Endothelial cell of umbilical vein (primary cell): ENCODE measurements around the gene SH3D21. TPM values are rescaled to one million over a fixed set of nuclear protein-coding genes. Genes with fewer than 3 reads are reported as not detected.

Source experiments
- BruUV-seq: library from RNA; stranded (reverse); fragments of 400-500 nt; replicated peaks from 2 replicates; lab custom pipeline; 2021; lab: Mats Ljungman, UMichigan
- CTCF ChIA-PET: fragments of 300-600, 350-600 bp; sonication (Branson Sonifier 250); formaldehyde crosslinking; loops from one replicate; lab custom pipeline; 2021; ENCODE audit warnings: antibody characterized with exemption, inconsistent platforms; lab: Charles Lee
- POLR2A ChIA-PET: fragments of 300-600, 350-600 bp; sonication (Branson Sonifier 250); formaldehyde crosslinking; loops from one replicate; lab custom pipeline; 2021; ENCODE audit warnings: antibody characterized with exemption, inconsistent platforms; lab: Charles Lee
- DNase-seq: peaks from one replicate; pipeline ENCODE4 v3.0.0-alpha.2; 2011; ENCODE audit warnings: low read depth, low spot score
- FAIRE-seq: peaks from 2 replicates; lab custom pipeline; 2011; peaks lifted over from hg19 to GRCh38; lab: Jason Lieb, UNC
- H2AFZ ChIP-seq: 2 replicates; pipeline ENCODE4 v1.6.0; 2012; ENCODE audit warnings: low read depth, low read length, control low read depth, inconsistent platforms
- H3K27ac ChIP-seq: 2 replicates; pipeline ENCODE4 v1.5.1; 2011; ENCODE audit warnings: low read depth, mild to moderate bottlenecking, control low read depth, low read length, moderate library complexity; ENCODE audit not compliant: insufficient read depth
- H3K27me3 ChIP-seq, 2 experiments: 2 replicates each; pipeline versions ENCODE4 v1.6.0 to v1.6.1; 2011; ENCODE audit warnings: low read length in 2 of 2, mixed read lengths in 1 of 2; ENCODE audit not compliant: control insufficient read depth in 2 of 2, insufficient read depth in 2 of 2
- H3K36me3 ChIP-seq, 2 experiments: 2 replicates in 1 of 2; 3 replicates in 1 of 2; pipeline ENCODE4 v1.5.1; 2011; ENCODE audit warnings: low read length in 2 of 2, mild to moderate bottlenecking in 1 of 2, moderate library complexity in 1 of 2; ENCODE audit not compliant: control insufficient read depth in 2 of 2, insufficient read depth in 2 of 2; ENCODE audit errors: extremely low read depth in 1 of 2
- H3K4me1 ChIP-seq: 3 replicates; pipeline ENCODE4 v1.5.1; 2011; ENCODE audit warnings: mild to moderate bottlenecking, low read length; ENCODE audit not compliant: control insufficient read depth, insufficient read depth; ENCODE audit errors: extremely low read depth
- H3K4me2 ChIP-seq: 2 replicates; pipeline ENCODE4 v1.6.1; 2011; ENCODE audit warnings: low read length, control low read depth, mixed read lengths; ENCODE audit not compliant: insufficient read depth
- H3K4me3 ChIP-seq, 3 experiments: fragments of 200-600 bp in 1 of 3; sonication (generic), shearing (Covaris generic) in 1 of 3; replicated peaks in 1 of 3; 2 replicates each; pipeline ENCODE4 v1.5.1; 2011 to 2016; ENCODE audit warnings: control low read depth in 3 of 3, low read length in 3 of 3, mild to moderate bottlenecking in 2 of 3, inconsistent platforms in 1 of 3, low read depth in 1 of 3, moderate library complexity in 1 of 3; ENCODE audit not compliant: insufficient read depth in 1 of 3
- H3K79me2 ChIP-seq: 2 replicates; pipeline ENCODE4 v1.6.0; 2012; ENCODE audit warnings: low read length, inconsistent platforms; ENCODE audit not compliant: control insufficient read depth, insufficient read depth
- H3K9ac ChIP-seq: replicated peaks from 2 replicates; pipeline ENCODE3; 2011; ENCODE audit warnings: low read length, control low read depth; ENCODE audit not compliant: insufficient read depth; ENCODE audit errors: extremely low read depth
- H3K9me1 ChIP-seq: replicated peaks from 3 replicates; pipeline ENCODE4 v1.6.0; 2011; ENCODE audit warnings: mild to moderate bottlenecking, low read length; ENCODE audit not compliant: control insufficient read depth, insufficient read depth; ENCODE audit errors: extremely low read depth
- H3K9me3 ChIP-seq: replicated peaks from 2 replicates; pipeline ENCODE4 v1.5.1; 2012; ENCODE audit warnings: low read length, inconsistent platforms; ENCODE audit not compliant: control insufficient read depth, insufficient read depth
- H4K20me1 ChIP-seq: replicated peaks from 2 replicates; pipeline ENCODE3; 2011; ENCODE audit warnings: mild to moderate bottlenecking, low read length; ENCODE audit not compliant: control insufficient read depth, insufficient read depth; ENCODE audit errors: extremely low read depth
- CTCF ChIP-seq, 2 donors: IDR thresholded peaks; 1 replicate in 1 of 2; 2 replicates in 1 of 2; pipeline ENCODE4 v1.5.1; 2011; ENCODE audit warnings: low read length in 2 of 2, mild to moderate bottlenecking in 2 of 2, moderate library complexity in 2 of 2, control low read depth in 1 of 2, inconsistent platforms in 1 of 2, low read depth in 1 of 2; ENCODE audit not compliant: insufficient read depth in 1 of 2; ENCODE audit errors: extremely low read depth in 1 of 2
- EZH2 ChIP-seq: IDR thresholded peaks from 2 replicates; pipeline ENCODE4 v1.6.1; 2012; ENCODE audit warnings: borderline replicate concordance, low read depth, mild to moderate bottlenecking, moderate library complexity, low read length, inconsistent platforms; ENCODE audit not compliant: severe bottlenecking
- FOS ChIP-seq: IDR thresholded peaks from 2 replicates; pipeline ENCODE4 v1.6.1; 2011; ENCODE audit warnings: mild to moderate bottlenecking, low read length, moderate library complexity, borderline replicate concordance; ENCODE audit not compliant: insufficient read depth
- GATA2 ChIP-seq: IDR thresholded peaks from 2 replicates; pipeline ENCODE4 v1.7.0; 2011; ENCODE audit warnings: low read depth, mild to moderate bottlenecking, moderate library complexity, mixed read lengths, low read length; ENCODE audit not compliant: insufficient read length, insufficient read depth
- JUN ChIP-seq: IDR thresholded peaks from 2 replicates; pipeline ENCODE4 v1.6.1; 2011; ENCODE audit warnings: borderline replicate concordance, low read depth; ENCODE audit not compliant: insufficient read length, insufficient read depth
- MYC ChIP-seq: IDR thresholded peaks from one replicate; pipeline ENCODE4 v1.6.1; 2011; ENCODE audit warnings: mild to moderate bottlenecking, low read depth, low read length
- POLR2A ChIP-seq: IDR thresholded peaks from 2 replicates; pipeline ENCODE4 v1.6.1; 2012; ENCODE audit warnings: low read depth, mild to moderate bottlenecking, control low read depth, low read length
- dilution Hi-C: fragments of 300-500 bp; cut with MboI; formaldehyde crosslinking; loops from one replicate; pipeline ENCODE4 v1.15.0; 2019; ENCODE audit warnings: low sequenced_read_pairs; ENCODE audit not compliant: extremely low pct_ligation_motif_present
- intact Hi-C: fragments of 100-400 bp; cut with micrococcal nuclease; formaldehyde crosslinking; loops from one replicate; pipeline ENCODE4 v1.10.0; 2022
- polyA plus RNA-seq, 4 experiments: library from polyadenylated mRNA; depleted of rRNA in 3 of 4; stranded (reverse) in 3 of 4; unstranded in 1 of 4; fragments of >200 nt; gene quantifications; 2 replicates each; pipeline versions ENCODE4 v1.2.1 to v1.2.3, GENCODE V29; 2011 to 2012; ENCODE audit warnings: missing spikeins in 1 of 4
- total RNA-seq: library from RNA; stranded (reverse); gene quantifications from 2 replicates; pipeline ENCODE4 v1.2.3, GENCODE V29; 2021
- TF ChIP-seq, protein P1 (sequence below): IDR thresholded peaks from 2 replicates; pipeline ENCODE4 v1.6.1; 2011; ENCODE audit not compliant: insufficient read depth, insufficient read length

The SH3D21 gene
- total and polyA plus RNA-seq, 2 donors (not counting 3 experiments of a cell fraction or from before 2014, with no cell fraction given), result 1.8 to 7.2 TPM

- Histone ChIP-seq H3K27ac (no peak overlapping the region), H3K79me2 (no peaks in the 10 kb centered on the region), H3K9me3 (no peaks in the 10 kb centered on the region), H3K4me1 (peaks cover 15% of the 10 kb centered on the region), H3K9me1 (no peaks in the 10 kb centered on the region), H3K27me3 (no peaks in the 10 kb centered on the region), H3K9ac (no peak overlapping the region), H3K4me3 (no peak overlapping the region), H4K20me1 (no peaks in the 10 kb centered on the region), H3K36me3 (peaks cover 0 to 1% of the 10 kb centered on the region in 2 experiments), H2AFZ (no peak overlapping the region), H3K4me2 (no peak overlapping the region)
- no TSS peak for BruUV-seq
- CTCF ChIA-PET, result no interaction called here
- dilution Hi-C loops (no loop called here), intact Hi-C loops (no loop called here)
- POLR2A ChIA-PET, result no interaction called here
- DNase-seq (no peak), FAIRE-seq (no peak)
- TF ChIP-seq JUN, result no peak
- TF ChIP-seq CTCF (IDR thresholded peaks at IDR 0.05; ENCODE audit: extremely low read depth in 1 of 2, insufficient read depth in 1 of 2, low read depth in 1 of 2, low read length in 2 of 2), result no peak
- no peak for TF ChIP-seq MYC
- no peak for TF ChIP-seq FOS
- no peak for TF ChIP-seq GATA2
- TF ChIP-seq EZH2, result no peak
- no peak for TF ChIP-seq POLR2A
- TF ChIP-seq, protein P1, sequence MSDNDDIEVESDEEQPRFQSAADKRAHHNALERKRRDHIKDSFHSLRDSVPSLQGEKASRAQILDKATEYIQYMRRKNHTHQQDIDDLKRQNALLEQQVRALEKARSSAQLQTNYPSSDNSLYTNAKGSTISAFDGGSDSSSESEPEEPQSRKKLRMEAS, result no peak
These were observed 31.7 kb downstream of the SH3D21 start for GRCh38 chr1:36337830-36338229.
